Right lobe of liver (tissue), 6 donors: ENCODE data around the gene DIPK1C. TPM values are rescaled to one million over a fixed set of nuclear protein-coding genes. Genes with fewer than 3 reads are reported as not detected.

ENCODE experiments used
- ATAC-seq, 4 donors: fragments of 200-7000 bp; cut with Tn5 transposase; one replicate each; pipeline ENCODE4 v1.9.1; 2020; ENCODE audit warnings: mild to moderate bottlenecking in 4 of 4, moderate library complexity in 4 of 4
- DNase-seq, 3 donors: peaks; one replicate each; pipeline ENCODE4 v3.0.0-alpha.2; 2020
- H3K27ac ChIP-seq, 3 donors: fragments of 200-600 bp; one replicate each; pipeline ENCODE4 v1.8.0; 2022
- H3K27me3 ChIP-seq, 2 donors: fragments of 200-600 bp; one replicate each; pipeline ENCODE4 v1.8.0; 2022
- H3K36me3 ChIP-seq, 4 donors: fragments of 200-600 bp; sonication (generic) in 1 of 4; one replicate each; pipeline versions ENCODE4 v1.5.1 to v1.8.0; 2017 to 2022; ENCODE audit warnings: control low read depth in 1 of 4
- H3K4me1 ChIP-seq, 4 donors: fragments of 200-600 bp; sonication (generic) in 1 of 4; one replicate each; pipeline versions ENCODE4 v1.5.1 to v1.8.0; 2017 to 2022; ENCODE audit warnings: control low read depth in 1 of 4
- H3K4me3 ChIP-seq, 3 donors: fragments of 200-600 bp; one replicate each; pipeline ENCODE4 v1.8.0; 2022
- H3K9me3 ChIP-seq, 4 donors: fragments of 200-600 bp; sonication (generic) in 1 of 4; one replicate each; pipeline versions ENCODE4 v1.5.1 to v1.8.0; 2017 to 2022; ENCODE audit warnings: control low read depth in 1 of 4
- POLR2A ChIP-seq: fragments of 450-650 bp; IDR thresholded peaks from one replicate; pipeline ENCODE4 v1.6.1; 2017; ENCODE audit warnings: antibody characterized with exemption, mild to moderate bottlenecking
- WGBS: methylation state at CpG from one replicate; pipeline ENCODE4 v1.1.6; 2018; ENCODE audit warnings: low coverage, low lambda C conversion rate; ENCODE audit not compliant: insufficient coverage; ENCODE audit errors: missing lambda C conversion rate; 5-methylcytosine and 5-hydroxymethylcytosine counted together
- intact Hi-C, 2 donors: fragments of 100-400 bp; cut with DNase I; formaldehyde crosslinking; loops; one replicate each; pipeline versions ENCODE4 v1.11.2 to v1.14.1; 2022
- total RNA-seq, 6 experiments: library from RNA; depleted of rRNA in 2 of 6; stranded (reverse); fragments of >200 nt in 2 of 6; fragmentation: NEBNext Ultra II Directional in 3 of 6; extraction: Animal tissue kit (Norgen Biotek cat#: 25700) in 3 of 6; gene quantifications; one replicate each; pipeline versions ENCODE4 v1.1.0 to v1.2.4, GENCODE V29; 2016 to 2023
- TF ChIP-seq, protein P1 (sequence below), 4 donors: fragments of 200-600 bp in 3 of 4; fragments of 450-650 bp in 1 of 4; IDR thresholded peaks; one replicate each; pipeline versions ENCODE4 v1.5.1 to v1.8.0; 2016 to 2022; ENCODE audit warnings: antibody characterized with exemption in 4 of 4, mild to moderate bottlenecking in 2 of 4
- donor health status: DM: no; HTN: yes; CAD: no.
- donor health status: DM: no; HTN: no; CAD: no.
- donor health status: DM: no; HTN: no; CAD: no.
- donor health status: DM: no; HTN: yes; CAD: no.
- donor health status: DM: no; HTN: yes; CAD: no.

Gene DIPK1C
- total RNA-seq, 6 experiments from 2014 or later, result 0.06 to 0.37 (median 0.20) TPM; not detected in 3

DNA sequence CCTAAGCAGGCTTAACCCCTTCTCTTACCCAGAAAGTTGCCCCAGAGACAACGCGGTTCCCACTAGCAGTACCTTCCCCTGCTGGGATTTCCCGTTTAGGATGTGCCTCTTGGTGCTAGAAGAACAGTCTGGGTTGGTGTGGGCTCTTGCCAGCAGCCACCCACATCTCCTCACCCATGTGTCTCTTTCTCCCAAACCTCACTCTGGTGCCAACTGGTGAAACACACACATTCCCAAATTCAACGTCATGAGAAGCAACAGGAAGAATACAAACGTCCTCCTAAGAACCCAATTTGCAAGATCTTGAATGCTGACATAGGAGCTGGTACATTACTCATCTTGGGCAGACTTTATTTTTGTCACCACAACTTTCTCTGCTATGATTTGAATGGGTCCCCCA is 36.2 kb downstream of the DIPK1C start:
- no peak for DNase-seq
- WGBS, result 78% methylated on average over 5 of the region's 5 CpGs
- H3K27me3 ChIP-seq, result no peaks in the 10 kb centered on the region
- no peaks in the 10 kb centered on the region for H3K36me3 ChIP-seq
- H3K4me3 ChIP-seq, result no peak overlapping the region
- no peak for TF ChIP-seq POLR2A
- TF ChIP-seq, protein P1, sequence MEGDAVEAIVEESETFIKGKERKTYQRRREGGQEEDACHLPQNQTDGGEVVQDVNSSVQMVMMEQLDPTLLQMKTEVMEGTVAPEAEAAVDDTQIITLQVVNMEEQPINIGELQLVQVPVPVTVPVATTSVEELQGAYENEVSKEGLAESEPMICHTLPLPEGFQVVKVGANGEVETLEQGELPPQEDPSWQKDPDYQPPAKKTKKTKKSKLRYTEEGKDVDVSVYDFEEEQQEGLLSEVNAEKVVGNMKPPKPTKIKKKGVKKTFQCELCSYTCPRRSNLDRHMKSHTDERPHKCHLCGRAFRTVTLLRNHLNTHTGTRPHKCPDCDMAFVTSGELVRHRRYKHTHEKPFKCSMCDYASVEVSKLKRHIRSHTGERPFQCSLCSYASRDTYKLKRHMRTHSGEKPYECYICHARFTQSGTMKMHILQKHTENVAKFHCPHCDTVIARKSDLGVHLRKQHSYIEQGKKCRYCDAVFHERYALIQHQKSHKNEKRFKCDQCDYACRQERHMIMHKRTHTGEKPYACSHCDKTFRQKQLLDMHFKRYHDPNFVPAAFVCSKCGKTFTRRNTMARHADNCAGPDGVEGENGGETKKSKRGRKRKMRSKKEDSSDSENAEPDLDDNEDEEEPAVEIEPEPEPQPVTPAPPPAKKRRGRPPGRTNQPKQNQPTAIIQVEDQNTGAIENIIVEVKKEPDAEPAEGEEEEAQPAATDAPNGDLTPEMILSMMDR (IDR thresholded peaks at IDR 0.05), result no peak
- intact Hi-C loops, result no loop called here
- no peak overlapping the region for H3K27ac ChIP-seq
- H3K9me3 ChIP-seq, result no peaks in the 10 kb centered on the region
- H3K4me1 ChIP-seq, result no peaks in the 10 kb centered on the region
- ATAC-seq, result no peak

DNA sequence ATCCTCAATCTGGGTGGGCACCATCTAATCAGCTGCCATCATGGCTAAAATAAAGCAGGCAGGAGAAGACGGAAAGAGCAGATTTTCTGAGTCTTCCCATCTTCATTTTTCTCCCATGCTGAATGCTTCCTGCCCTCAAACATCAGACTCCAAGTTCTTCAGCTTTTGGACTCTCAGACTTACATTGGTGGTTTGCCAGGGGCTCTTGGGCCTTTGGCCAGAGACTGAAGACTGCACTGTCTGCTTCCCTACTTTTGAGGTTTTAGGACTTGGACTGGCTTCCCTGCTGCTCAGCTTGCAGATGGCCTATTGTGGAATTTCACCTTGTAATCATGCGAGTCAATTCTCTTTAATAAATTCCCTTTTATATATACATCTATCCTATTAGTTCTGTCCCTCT is 36.6 kb downstream of the DIPK1C start:
- WGBS, result 42% methylated on average over 2 of the region's 2 CpGs
- DNase-seq (no peak), ATAC-seq (no peak)
- Histone ChIP-seq H3K27me3 (no peaks in the 10 kb centered on the region), H3K4me3 (no peak overlapping the region), H3K9me3 (no peaks in the 10 kb centered on the region), H3K36me3 (no peaks in the 10 kb centered on the region), H3K4me1 (no peaks in the 10 kb centered on the region), H3K27ac (no peak overlapping the region)
- intact Hi-C loops, result no loop called here
- TF ChIP-seq, protein P1 (IDR thresholded peaks at IDR 0.05), result no peak
- TF ChIP-seq POLR2A, result no peak

DNA sequence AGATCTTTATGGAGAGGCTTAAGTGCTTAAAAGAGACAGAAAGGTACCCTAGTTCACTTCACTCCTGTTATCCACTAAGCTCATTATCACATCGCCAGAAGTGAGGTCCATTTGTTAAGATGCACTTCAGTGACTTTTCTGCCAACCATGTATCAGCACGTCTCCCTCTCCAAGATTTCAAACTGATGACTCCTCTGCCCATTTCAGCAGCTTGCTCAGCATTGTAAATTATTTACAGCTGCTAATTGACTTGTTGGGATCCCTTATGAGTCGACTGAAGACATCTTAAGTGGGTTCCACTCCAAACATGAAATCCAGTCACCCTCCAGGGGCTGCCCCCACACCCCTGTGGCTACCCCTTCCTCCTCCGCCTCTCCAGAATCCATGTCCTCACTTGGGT is 37.3 kb downstream of the DIPK1C start:
- TF ChIP-seq, protein P1 (IDR thresholded peaks at IDR 0.05), result no peak
- no peak for TF ChIP-seq POLR2A
- intact Hi-C loops, result no loop called here
- ATAC-seq, result no peak

DNA sequence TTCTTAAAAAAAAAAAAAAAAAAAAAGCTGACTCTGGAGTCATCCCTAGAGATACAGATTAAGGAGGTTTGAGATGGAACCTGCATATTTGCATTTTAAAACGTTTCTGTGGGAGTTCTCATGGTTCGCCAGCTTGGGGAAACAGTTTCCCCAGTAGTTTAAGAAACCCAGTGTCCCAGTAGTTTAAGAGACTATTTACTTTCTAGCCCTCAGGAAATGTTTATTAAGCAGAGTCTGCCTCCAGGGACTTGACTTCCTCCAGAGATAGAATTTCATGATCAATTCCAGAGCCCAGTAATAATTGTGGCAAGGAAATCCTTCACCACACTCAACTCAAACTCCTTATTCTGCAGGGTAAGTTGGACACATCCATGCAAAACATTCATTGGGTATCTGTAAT is 39.1 kb downstream of the DIPK1C start:
- Histone ChIP-seq H3K9me3 (no peaks in the 10 kb centered on the region), H3K36me3 (no peaks in the 10 kb centered on the region), H3K4me3 (no peak overlapping the region), H3K27ac (no peak overlapping the region), H3K4me1 (no peaks in the 10 kb centered on the region), H3K27me3 (no peaks in the 10 kb centered on the region)
- 54% methylated on average over 2 of the region's 2 CpGs for WGBS
- ATAC-seq (no peak), DNase-seq (no peak)
- TF ChIP-seq, protein P1 (IDR thresholded peaks at IDR 0.05), result no peak
- TF ChIP-seq POLR2A, result no peak
- intact Hi-C loops, result no loop called here

More for the DNA sequence above, 37.3 kb downstream of the DIPK1C start:
- Histone ChIP-seq H3K36me3 (no peaks in the 10 kb centered on the region), H3K4me1 (no peaks in the 10 kb centered on the region), H3K9me3 (no peaks in the 10 kb centered on the region), H3K27me3 (no peaks in the 10 kb centered on the region), H3K4me3 (no peak overlapping the region), H3K27ac (no peak overlapping the region)
- no peak for DNase-seq
- WGBS, result 50% methylated on average over 2 of the region's 4 CpGs

DNA sequence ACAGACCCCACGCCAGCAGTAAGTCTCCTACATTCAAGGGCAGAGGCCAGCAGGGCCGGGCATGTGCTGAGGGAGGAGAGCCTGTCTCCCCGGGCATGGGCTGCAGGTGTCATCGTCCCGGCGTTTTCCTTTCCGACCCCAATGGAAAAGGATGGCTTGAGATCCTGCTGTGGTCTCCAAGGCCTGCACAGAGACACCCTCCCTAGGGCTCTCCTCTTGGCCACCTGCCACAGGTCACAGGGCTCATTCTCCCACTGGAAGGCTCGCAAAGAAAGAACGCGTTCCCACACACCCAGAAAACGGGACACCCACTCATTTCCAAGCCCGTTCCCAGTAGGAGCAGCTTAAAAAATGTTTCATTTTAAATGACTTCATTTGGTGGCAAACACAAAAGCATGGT is 41.0 kb downstream of the DIPK1C start:
- no peaks in the 10 kb centered on the region for H3K27me3 ChIP-seq
- no peaks in the 10 kb centered on the region for H3K36me3 ChIP-seq
- no peak for ATAC-seq
- TF ChIP-seq, protein P1 (IDR thresholded peaks at IDR 0.05), result no peak
- no peak for TF ChIP-seq POLR2A
- no peak overlapping the region for H3K27ac ChIP-seq
- no peak for DNase-seq
- H3K9me3 ChIP-seq, result no peaks in the 10 kb centered on the region
- 91% methylated on average over 7 of the region's 12 CpGs for WGBS
- no peaks in the 10 kb centered on the region for H3K4me1 ChIP-seq
- intact Hi-C loops, result no loop called here
- H3K4me3 ChIP-seq, result no peak overlapping the region
